ENCODE results near the gene PITPNM3. TPM values are rescaled to one million over a fixed set of nuclear protein-coding genes. Genes with fewer than 3 reads are reported as not detected.
A peak's percentile ranks its signal among the peaks of the same experiment; 100 is the strongest.

Gene PITPNM3
- total and polyA plus RNA-seq, 4 donors: 2.0 to 12.6 (median 5.4) TPM

- no peak for TF ChIP-seq CTCF (IDR thresholded peaks at IDR 0.05; ENCODE audit: control extremely low read depth, extremely low read depth)
- Histone ChIP-seq H3K9ac (ENCODE audit: insufficient read depth in 1 of 2, low read length in 2 of 2) (no peak overlapping the region), H3K27me3 (ENCODE audit: control insufficient read depth in 3 of 3, insufficient read depth in 3 of 3, low read length in 2 of 3) (peaks cover 0 to 19% (median 17%) of the 10 kb centered on the region in 3 donors), H3K27ac (ENCODE audit: low read depth in 1 of 2, low read length in 1 of 2) (peak overlapping the region in 1 of 2 donors; percentile 8), H3K36me3 (ENCODE audit: control insufficient read depth in 4 of 4, insufficient read depth in 4 of 4, low read length in 4 of 4) (no peaks in the 10 kb centered on the region), H3K4me3 (no peak overlapping the region), H3K9me3 (ENCODE audit: control insufficient read depth in 4 of 4, insufficient read depth in 3 of 4, low read length in 3 of 4) (no peaks in the 10 kb centered on the region), H3K4me1 (ENCODE audit: control insufficient read depth in 5 of 5, insufficient read depth in 5 of 5, low read length in 5 of 5) (peaks cover 2 to 21% (median 9%) of the 10 kb centered on the region in 5 donors)
- DNase-seq (no peak), ATAC-seq (ENCODE audit: insufficient read depth, low FRiP score) (no peak)
- 85 to 94% methylated on average over 6 of the region's 6 CpGs for WGBS, 2 donors
These were observed 1.9 kb upstream of the PITPNM3 start for GRCh38 chr17:6558276-6558675.

- ATAC-seq (ENCODE audit: insufficient read depth, low FRiP score) (no peak), DNase-seq (no peak)
- Histone ChIP-seq H3K36me3 (ENCODE audit: control insufficient read depth in 4 of 4, insufficient read depth in 4 of 4, low read length in 4 of 4) (no peaks in the 10 kb centered on the region), H3K4me1 (ENCODE audit: control insufficient read depth in 5 of 5, insufficient read depth in 5 of 5, low read length in 5 of 5) (peaks cover 2 to 21% (median 9%) of the 10 kb centered on the region in 5 donors), H3K9ac (ENCODE audit: insufficient read depth in 1 of 2, low read length in 2 of 2) (peak overlapping the region in 1 of 2 donors; percentile 5), H3K27me3 (ENCODE audit: control insufficient read depth in 3 of 3, insufficient read depth in 3 of 3, low read length in 2 of 3) (peaks cover 0 to 19% (median 17%) of the 10 kb centered on the region in 3 donors), H3K9me3 (ENCODE audit: control insufficient read depth in 4 of 4, insufficient read depth in 3 of 4, low read length in 3 of 4) (no peaks in the 10 kb centered on the region), H3K27ac (ENCODE audit: low read depth in 1 of 2, low read length in 1 of 2) (peak overlapping the region in 1 of 2 donors; percentile 27), H3K4me3 (no peak overlapping the region)
- TF ChIP-seq CTCF (IDR thresholded peaks at IDR 0.05; ENCODE audit: control extremely low read depth, extremely low read depth): no peak
- WGBS, 2 donors: 49 to 60% methylated on average over 9 of the region's 9 CpGs
These were observed 684 bp upstream of the PITPNM3 start for GRCh38 chr17:6557040-6557438.

- Histone ChIP-seq H3K27ac (ENCODE audit: low read depth in 1 of 2, low read length in 1 of 2) (peak overlapping the region in 1 of 2 donors; percentile 70), H3K9me3 (ENCODE audit: control insufficient read depth in 4 of 4, insufficient read depth in 3 of 4, low read length in 3 of 4) (no peaks in the 10 kb centered on the region), H3K27me3 (ENCODE audit: control insufficient read depth in 3 of 3, insufficient read depth in 3 of 3, low read length in 2 of 3) (peaks cover 0 to 19% (median 17%) of the 10 kb centered on the region in 3 donors), H3K36me3 (ENCODE audit: control insufficient read depth in 4 of 4, insufficient read depth in 4 of 4, low read length in 4 of 4) (no peaks in the 10 kb centered on the region), H3K4me1 (ENCODE audit: control insufficient read depth in 5 of 5, insufficient read depth in 5 of 5, low read length in 5 of 5) (peaks cover 2 to 21% (median 9%) of the 10 kb centered on the region in 5 donors), H3K9ac (ENCODE audit: insufficient read depth in 1 of 2, low read length in 2 of 2) (no peak overlapping the region), H3K4me3 (peak overlapping the region; percentile 43)
- 2 to 3% methylated on average over 53 to 56 of the region's 56 CpGs for WGBS, 2 donors
- DNase-seq: peak in 2 of 3 donors; percentile 37 to 40
- peak; percentile 30 for ATAC-seq (ENCODE audit: insufficient read depth, low FRiP score)
- no peak for TF ChIP-seq CTCF (IDR thresholded peaks at IDR 0.05; ENCODE audit: control extremely low read depth, extremely low read depth)
These were observed 829 bp downstream of the PITPNM3 start for GRCh38 chr17:6555331-6556120.
